ENCODE data around the gene TRAF3.

TRAF3 gene

GRCh38 chr14:102939329-102939728 lies 162.1 kb downstream of the TRAF3 start:
- DNase-seq (ENCODE audit: low spot score) = no peak

GRCh38 chr14:102939820-102940561 lies 162.7 kb downstream of the TRAF3 start:
- no peak for DNase-seq (ENCODE audit: low spot score)

- no peak for DNase-seq (ENCODE audit: low spot score)
These were observed 163.6 kb downstream of the TRAF3 start for GRCh38 chr14:102940729-102941362.

GRCh38 chr14:102941419-102942011 lies 164.3 kb downstream of the TRAF3 start:
- DNase-seq (ENCODE audit: low spot score) = no peak

GRCh38 chr14:102942069-102942468 lies 164.8 kb downstream of the TRAF3 start:
- no peak for DNase-seq (ENCODE audit: low spot score)

GRCh38 chr14:102943454-102943853 lies 166.2 kb downstream of the TRAF3 start:
- DNase-seq (ENCODE audit: low spot score) = no peak

GRCh38 chr14:102943979-102944378 lies 166.7 kb downstream of the TRAF3 start:
- no peak for DNase-seq (ENCODE audit: low spot score)

GRCh38 chr14:102944448-102945330 lies 167.4 kb downstream of the TRAF3 start:
- DNase-seq (ENCODE audit: low spot score) = no peak

GRCh38 chr14:102945346-102946130 lies 168.3 kb downstream of the TRAF3 start:
- DNase-seq (ENCODE audit: low spot score) = no peak

- no peak for DNase-seq (ENCODE audit: low spot score)
These were observed 170.3 kb downstream of the TRAF3 start for GRCh38 chr14:102947321-102948103.

- no peak for DNase-seq (ENCODE audit: low spot score)
These were observed 171.4 kb downstream of the TRAF3 start for GRCh38 chr14:102948698-102949061.

- DNase-seq (ENCODE audit: low spot score) = peak; percentile 41
These were observed 172.0 kb downstream of the TRAF3 start for GRCh38 chr14:102949062-102949800.

GRCh38 chr14:102949801-102950451 lies 172.7 kb downstream of the TRAF3 start:
- DNase-seq (ENCODE audit: low spot score) = no peak

GRCh38 chr14:102951034-102951433 lies 173.8 kb downstream of the TRAF3 start:
- no peak for DNase-seq (ENCODE audit: low spot score)

GRCh38 chr14:102951799-102952198 lies 174.6 kb downstream of the TRAF3 start:
- no peak for DNase-seq (ENCODE audit: low spot score)

GRCh38 chr14:102952276-102952675 lies 175.0 kb downstream of the TRAF3 start:
- no peak for DNase-seq (ENCODE audit: low spot score)

- DNase-seq (ENCODE audit: low spot score) = no peak
These were observed 175.9 kb downstream of the TRAF3 start for GRCh38 chr14:102953100-102953499.

GRCh38 chr14:102954081-102954789 lies 177.0 kb downstream of the TRAF3 start:
- no peak for DNase-seq (ENCODE audit: low spot score)

Data from SW480 (cell line).